ENCODE results near the gene CTNNBL1.
"Not testable (repeated sequence)": the region's sequence is repeated elsewhere in the genome, so short reads cannot be mapped to it uniquely, and the experiment has no call there.

CTNNBL1 gene

GRCh38 chr20:37693635-37694626 lies at the start of gene CTNNBL1:
TSS of gene CTNNBL1 (plus strand) at chr20:37694030. CDS start at chr20:37694123, 93 bp downstream.
- DNase-seq (ENCODE audit: low spot score) = peak; percentile 97

- no peak for DNase-seq (ENCODE audit: low spot score)
Observed at GRCh38 chr20:37644605-37645004, 49.2 kb upstream of the CTNNBL1 start.

GRCh38 chr20:37647946-37648345 lies 45.9 kb upstream of the CTNNBL1 start:
- no peak for DNase-seq (ENCODE audit: low spot score)

GRCh38 chr20:37649017-37649416 lies 44.8 kb upstream of the CTNNBL1 start:
- DNase-seq (ENCODE audit: low spot score) = no peak

- DNase-seq (ENCODE audit: low spot score) = no peak
Observed at GRCh38 chr20:37649676-37650370, 44.0 kb upstream of the CTNNBL1 start.

- DNase-seq (ENCODE audit: low spot score) = no peak
Observed at GRCh38 chr20:37650661-37651060, 43.2 kb upstream of the CTNNBL1 start.

- peak; percentile 73 for DNase-seq (ENCODE audit: low spot score)
Observed at GRCh38 chr20:37651932-37652331, 41.9 kb upstream of the CTNNBL1 start.

GRCh38 chr20:37656945-37657344 lies 36.9 kb upstream of the CTNNBL1 start:
- DNase-seq (ENCODE audit: low spot score) = no peak

GRCh38 chr20:37657924-37658804 lies 35.7 kb upstream of the CTNNBL1 start:
- no peak for DNase-seq (ENCODE audit: low spot score)

GRCh38 chr20:37661519-37661918 lies 32.3 kb upstream of the CTNNBL1 start:
- DNase-seq (ENCODE audit: low spot score) = no peak

- no peak for DNase-seq (ENCODE audit: low spot score)
Observed at GRCh38 chr20:37662308-37662707, 31.5 kb upstream of the CTNNBL1 start.

- DNase-seq (ENCODE audit: low spot score) = not testable (repeated sequence)
Observed at GRCh38 chr20:37664595-37664994, 29.2 kb upstream of the CTNNBL1 start.

GRCh38 chr20:37668166-37668565 lies 25.7 kb upstream of the CTNNBL1 start:
- no peak for DNase-seq (ENCODE audit: low spot score)

GRCh38 chr20:37669062-37669772 lies 24.6 kb upstream of the CTNNBL1 start:
- peak; percentile 38 for DNase-seq (ENCODE audit: low spot score)

GRCh38 chr20:37669773-37670236 lies 24.0 kb upstream of the CTNNBL1 start:
- no peak for DNase-seq (ENCODE audit: low spot score)

- DNase-seq (ENCODE audit: low spot score) = no peak
Observed at GRCh38 chr20:37670351-37670791, 23.5 kb upstream of the CTNNBL1 start.

- no peak for DNase-seq (ENCODE audit: low spot score)
Observed at GRCh38 chr20:37672143-37672542, 21.7 kb upstream of the CTNNBL1 start.

GRCh38 chr20:37673444-37673843 lies 20.4 kb upstream of the CTNNBL1 start:
- DNase-seq (ENCODE audit: low spot score) = no peak

- no peak for DNase-seq (ENCODE audit: low spot score)
Observed at GRCh38 chr20:37676440-37676839, 17.4 kb upstream of the CTNNBL1 start.

- no peak for DNase-seq (ENCODE audit: low spot score)
Observed at GRCh38 chr20:37677969-37678861, 15.6 kb upstream of the CTNNBL1 start.

Measured in iPS-NIHi11 (cell line).